NCI-H1930 (cell line): Measurements from ENCODE around the gene TBC1D10A.

Source experiments
- DNase-seq, 2 experiments: peaks; one replicate each; lab custom pipeline; 2025; lab: John Stamatoyannopoulos, UW

The TBC1D10A gene

DNA sequence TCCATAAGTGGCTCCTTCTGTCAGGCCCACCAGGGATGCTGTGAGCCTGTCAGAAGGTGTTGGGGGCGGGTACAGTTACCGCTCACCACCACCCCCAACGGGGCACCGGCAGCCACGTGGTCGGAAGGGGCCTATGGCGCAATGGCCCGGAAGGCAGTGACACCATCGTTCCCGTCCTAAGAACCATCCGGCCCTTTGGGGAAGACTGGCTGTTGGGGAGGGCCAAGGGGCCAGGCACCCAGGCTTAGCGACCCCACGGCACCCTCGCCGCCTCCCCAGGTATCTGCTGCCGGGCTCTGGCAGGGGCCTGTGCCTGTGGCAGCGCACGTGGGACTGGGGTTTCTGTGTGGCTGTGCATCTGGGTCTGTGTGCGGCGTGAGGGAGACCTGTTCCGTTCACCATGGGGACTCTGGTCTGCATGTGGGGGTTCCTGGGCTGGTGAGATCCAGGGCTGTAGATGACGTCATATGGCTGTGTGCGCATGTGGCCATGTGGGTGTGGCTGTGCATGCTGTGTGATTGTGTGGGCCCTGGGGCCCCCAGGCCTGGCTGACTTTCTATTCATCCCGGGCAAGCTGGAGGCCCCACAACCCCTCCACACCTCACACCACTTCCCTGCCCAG, 60.8 kb downstream of the TBC1D10A start:
- DNase-seq = no peak

DNA sequence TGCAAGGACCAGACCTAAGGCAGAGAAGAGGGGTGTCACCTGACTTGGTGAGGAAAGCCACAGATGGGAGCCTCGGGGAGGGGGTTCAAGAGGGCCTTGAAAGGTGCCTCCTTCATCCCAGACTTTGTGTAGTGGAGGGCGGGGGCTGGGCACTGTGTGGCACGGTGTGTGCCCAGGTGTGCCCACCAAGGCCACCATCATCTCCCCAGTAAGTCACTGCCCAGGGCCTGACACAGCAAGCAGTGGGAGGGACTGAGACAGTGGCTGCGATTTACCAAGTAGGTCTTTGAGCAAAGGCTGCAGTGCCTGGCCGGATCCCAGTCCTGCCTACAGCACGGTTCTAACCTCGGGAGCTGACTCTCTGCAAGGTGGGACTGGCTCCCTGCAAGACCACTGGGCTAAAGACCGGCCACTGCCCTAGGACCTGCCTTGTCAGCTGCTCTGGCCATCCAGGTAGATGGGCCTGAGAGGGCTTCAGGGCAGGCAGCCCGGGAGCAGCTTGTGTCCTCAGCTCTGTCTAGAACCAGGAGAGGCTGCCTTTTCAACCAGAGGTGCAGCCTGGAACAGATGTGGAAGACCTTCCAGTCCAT, 61.5 kb downstream of the TBC1D10A start:
- DNase-seq = no peak

DNA sequence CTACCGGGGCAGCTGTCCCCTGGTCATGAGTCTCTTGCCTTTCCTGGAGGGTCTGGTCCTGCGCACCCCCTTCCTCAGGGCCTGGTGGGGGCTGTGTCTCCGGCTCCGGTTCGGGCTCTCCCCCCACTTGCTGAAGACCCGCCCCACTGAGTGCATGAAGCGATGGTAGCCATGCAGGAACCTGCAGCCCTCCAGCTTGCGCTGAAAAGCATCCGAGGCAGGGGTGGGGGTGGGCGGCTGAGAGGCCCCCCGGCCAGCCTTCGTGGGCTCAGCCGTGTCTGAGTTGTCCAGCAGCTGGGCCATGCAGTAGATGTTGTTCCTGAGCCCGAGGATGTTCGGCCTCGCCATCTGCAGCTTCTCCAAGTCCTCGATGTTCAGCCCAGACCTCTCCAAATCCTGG, 62.9 kb downstream of the TBC1D10A start:
- no peak for DNase-seq

DNA sequence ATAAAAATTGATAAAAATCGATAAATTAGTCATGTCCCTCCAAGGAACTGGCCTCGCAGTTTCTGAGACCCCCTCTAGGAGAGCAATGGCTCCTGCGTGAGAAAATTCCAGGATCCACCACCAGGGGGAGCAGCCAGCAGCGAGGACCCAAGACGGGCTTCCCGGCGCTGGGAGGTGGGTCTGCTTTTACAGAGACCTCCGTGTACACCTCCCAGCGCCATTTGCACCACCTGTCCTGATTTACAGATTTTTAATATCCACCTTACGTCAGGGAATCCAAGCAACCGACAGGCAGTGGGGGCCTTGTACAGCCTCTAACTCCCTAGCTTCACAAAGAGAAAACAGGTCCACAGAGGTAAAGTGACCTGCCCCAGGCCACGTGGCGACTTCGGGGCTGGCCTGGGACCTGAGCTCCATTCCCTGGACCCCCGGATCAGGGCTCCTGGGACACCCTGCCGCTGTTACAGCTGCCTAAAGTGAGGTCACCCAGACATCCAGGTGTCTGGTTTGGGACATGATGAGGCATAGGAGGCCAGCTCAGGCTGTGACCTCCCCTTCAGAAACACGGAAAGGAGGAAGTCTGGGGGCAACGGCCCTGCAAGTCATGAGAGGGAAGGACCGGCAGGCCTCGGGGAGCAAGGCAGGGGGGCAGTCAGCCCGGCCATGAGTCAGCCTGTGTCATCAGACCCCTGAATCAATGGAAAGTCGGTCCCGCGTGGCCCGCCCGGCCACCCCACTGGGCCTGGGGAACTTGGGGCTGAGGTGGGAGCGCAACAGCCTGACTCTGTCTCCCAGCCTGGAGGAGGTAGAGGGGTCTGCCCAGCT, 63.6 kb downstream of the TBC1D10A start:
- DNase-seq = peak in 1 of 2 experiments; percentile 62

DNA sequence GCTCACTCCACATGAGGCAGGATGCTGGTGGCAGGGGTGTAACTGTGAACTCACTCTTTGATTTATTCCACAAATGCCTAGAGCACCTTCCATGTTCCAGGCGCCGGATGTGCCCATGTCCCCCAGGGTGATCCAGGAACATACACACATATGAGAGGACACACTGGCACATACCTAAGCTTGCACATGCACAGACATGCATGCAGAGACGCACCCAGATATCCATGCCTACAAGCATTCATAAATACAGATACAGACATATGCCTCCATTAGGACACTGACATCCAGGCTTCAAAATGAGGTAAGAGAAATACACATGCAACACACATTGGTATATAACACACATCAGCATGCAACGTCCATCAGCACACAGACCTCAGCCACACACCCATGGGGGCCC, 64.6 kb downstream of the TBC1D10A start:
- no peak for DNase-seq

DNA sequence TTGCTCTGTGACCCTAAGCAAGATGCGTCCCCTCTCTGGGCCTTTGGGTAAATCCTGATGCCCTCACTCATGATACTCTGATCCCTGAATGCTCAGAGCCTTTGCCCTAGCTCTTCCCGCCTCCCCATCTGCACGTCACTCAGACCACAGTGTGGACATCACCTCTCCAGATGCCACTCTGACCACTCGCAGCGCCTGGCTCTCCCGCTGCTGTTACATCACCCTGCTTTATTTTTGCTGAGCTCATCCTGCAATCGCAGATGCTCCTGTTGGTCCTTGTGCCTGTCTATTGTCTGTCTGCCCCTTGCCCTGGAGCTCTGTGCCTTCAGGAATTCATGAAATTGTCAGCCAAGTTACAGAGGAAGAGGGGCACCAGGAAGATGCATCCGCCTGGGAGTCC, 65.6 kb downstream of the TBC1D10A start:
- no peak for DNase-seq

DNA sequence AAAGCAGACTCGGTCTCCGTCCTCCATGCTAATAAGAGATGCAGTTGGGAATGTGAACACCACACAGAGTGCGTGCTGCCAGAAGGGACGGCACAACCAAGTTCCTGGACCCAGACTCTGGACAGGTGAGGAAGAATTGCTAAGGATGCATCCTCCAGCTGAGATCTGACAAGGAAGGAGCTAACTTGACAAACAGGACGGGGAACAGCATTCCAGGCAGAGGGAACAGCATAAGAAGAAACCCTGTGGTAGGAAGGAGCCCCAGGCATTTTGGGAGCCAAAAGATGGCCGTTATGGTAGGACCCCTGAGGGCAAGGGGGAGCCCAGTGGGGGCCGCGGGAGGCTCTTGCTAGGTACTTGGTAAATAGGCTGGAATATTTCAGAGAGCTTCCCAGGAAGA, 66.1 kb downstream of the TBC1D10A start:
- DNase-seq = no peak

DNA sequence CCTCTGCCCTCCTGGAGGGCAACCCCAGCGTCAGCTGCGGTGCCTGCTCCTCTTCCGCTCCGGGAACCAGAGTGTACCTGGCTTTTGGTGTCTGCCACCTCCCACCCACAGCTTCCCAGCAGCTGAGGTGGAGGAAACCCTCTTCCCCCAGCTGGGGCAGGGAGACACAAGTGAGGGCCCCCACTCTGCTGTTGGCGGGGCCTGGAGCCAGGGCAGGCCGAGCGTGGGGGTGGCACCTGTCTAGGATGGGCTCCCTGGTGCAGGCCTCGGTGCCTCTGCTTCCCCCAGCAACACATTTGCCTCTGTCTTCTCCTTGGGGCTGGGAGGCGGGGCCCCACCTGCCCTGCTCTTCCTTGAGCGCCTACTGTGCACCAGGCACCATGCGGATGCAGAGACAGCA, 66.5 kb downstream of the TBC1D10A start:
- DNase-seq = no peak

DNA sequence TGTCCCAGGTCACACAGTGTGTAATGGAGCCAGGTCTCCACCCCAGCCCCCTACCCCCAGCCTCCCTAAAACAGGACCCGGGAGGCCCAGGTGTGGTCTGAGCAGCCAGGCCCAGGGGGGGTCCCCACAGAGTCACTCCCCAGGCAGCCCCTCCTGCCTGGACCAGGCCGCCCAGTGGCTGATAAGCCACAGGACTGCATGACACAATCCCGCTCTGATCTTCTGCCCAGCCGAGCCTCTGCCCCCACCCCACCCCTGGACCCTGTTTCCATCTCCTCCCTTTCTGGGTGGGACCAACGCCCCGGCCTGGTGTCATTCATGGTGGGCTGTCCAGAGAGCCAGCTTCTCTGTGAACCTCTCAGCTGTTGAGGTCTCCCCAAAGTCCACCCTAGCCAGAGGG, 72.4 kb downstream of the TBC1D10A start:
- DNase-seq = no peak

DNA sequence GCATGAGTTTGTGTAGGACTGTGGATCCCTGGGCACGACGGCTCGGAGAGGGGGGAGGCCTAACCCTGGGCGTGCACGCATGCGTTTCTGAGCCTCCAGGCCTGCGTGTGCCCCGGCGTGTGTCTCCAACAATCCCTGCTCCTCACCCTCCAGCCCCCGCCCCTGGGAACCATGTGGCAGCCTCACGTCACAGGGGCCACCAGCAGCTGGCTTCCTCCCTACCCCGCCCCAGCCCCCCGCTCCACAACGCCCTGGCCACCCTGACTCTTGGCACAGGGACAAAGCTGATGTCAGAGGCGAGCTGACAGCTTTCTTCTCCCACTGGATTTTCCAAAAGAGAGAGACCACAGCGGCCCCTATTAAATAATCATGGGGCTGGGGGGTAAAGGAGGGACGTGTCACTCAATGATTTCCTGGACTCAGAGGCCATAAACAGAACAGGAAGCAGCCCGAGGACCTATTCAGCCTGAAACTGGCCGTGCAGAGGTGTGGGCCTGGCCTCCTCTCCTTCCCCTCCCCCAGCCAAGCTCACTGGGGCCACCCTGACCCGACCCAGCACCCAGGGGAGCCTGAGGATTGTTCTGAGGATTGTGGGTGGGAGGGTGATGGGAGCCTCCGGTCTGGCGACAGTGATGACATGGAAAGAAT, 73.4 kb downstream of the TBC1D10A start:
- no peak for DNase-seq

DNA sequence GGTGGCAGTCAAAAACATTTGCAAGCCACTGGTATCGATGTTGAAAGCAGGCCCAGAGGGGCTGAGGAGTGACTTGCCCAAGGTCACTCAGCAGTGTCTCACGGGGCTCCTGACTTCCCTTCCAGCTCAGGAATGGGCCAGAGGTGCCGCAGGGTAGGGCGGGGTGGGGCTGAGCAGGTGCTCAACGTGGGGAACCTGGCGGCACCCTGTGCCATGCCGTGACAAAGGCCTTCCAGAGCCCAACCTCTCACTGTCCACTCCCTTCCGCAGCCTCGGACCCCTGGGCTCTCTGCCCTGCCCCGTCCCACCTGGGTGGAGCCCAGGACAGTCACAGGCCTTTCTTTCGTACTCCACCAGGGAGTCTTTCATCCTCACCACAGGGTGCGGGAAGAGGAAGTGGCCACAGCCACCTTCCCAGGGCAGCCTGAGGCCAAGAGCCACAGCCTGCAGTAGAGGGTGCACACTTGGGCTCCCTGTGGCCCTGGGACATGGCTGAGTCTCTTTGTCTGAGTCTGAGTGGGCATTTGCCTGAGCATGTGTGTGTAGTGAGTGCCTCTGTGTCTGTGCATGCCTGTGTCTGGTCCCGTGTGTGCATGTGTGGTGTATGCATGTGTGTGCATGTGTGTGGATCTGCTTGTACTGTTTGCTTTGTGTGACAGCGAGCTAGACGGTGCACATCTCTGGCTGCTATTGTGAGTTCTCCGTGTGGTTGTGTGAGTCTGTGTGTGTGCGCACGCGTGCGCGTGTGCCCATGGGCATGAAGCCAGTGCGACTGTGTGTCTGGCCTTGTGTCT, 74.1 kb downstream of the TBC1D10A start:
- DNase-seq = no peak

DNA sequence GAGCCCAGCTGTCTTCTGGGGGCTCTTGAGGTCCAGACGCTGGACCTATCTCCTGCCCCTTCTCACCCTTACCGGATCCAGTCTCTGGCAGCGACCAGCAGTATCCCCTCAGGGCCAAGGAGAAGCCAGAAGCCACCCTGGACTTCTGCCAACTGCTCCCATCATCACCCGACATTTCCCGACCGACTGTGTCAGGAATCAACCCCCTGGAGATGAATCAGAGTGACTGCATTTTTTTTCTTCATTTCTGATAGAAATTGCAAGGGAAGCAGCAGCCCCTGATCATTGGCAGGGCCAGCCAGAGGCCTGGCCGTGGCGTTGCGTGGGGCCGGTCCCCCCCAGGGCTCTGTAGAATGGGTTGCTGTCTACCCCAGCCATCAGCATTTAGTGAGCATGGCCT, 75.0 kb downstream of the TBC1D10A start:
- no peak for DNase-seq

DNA sequence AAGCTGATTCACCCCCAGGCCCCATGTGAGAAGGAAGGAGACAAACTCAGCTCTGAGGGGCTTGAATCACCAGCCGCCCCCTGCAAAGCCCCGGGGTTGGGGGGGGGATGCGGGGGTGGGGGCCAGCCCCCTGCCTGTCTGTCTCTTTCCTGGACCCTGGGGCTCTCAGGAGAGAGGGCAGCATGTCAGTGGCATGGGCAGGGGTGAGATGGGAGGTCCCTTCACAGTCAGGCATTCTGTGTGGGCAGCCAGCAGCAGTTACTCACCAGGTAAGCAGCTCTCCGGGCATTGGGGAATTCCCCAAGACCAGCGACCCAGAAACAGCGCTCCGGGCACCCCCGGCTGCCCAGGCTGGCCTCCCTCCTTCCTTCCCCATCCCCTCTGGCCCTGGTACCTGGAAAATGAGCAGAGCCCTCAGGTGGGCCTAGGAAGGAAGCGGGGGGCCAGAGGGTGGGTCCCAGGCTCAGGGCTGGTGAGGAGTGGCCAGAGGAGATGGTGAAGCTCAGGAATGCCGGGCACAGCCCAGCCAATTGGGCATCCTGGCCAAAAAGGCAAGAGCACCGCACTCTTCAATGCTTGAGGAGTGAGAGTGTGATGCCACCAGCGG, 76.0 kb downstream of the TBC1D10A start:
- no peak for DNase-seq

DNA sequence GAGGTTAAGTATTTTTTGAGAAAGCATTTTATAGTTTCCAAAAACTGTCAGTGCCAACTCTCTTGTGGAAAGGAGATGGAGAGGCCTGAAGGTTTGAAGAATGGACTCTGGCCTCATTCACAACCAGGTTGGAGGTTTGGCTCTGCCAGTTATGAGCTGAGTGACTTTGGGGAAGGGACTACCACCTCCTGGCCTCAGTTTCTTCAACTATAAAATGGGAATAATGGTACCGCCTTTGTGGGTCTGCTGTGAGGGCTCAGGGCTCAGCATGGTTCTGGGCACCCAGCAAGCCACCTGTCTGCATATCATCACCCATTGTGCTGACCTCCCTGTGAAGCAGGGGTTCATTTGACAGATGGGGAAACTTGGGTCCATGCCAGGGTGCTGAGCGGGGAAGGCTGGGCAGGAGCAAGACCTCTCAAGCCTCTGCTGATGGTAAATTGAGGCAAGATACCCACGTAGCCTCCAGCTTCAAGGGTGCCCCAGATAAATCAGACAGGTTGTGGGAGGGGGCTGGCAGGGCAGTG, 76.6 kb downstream of the TBC1D10A start:
- DNase-seq = no peak

DNA sequence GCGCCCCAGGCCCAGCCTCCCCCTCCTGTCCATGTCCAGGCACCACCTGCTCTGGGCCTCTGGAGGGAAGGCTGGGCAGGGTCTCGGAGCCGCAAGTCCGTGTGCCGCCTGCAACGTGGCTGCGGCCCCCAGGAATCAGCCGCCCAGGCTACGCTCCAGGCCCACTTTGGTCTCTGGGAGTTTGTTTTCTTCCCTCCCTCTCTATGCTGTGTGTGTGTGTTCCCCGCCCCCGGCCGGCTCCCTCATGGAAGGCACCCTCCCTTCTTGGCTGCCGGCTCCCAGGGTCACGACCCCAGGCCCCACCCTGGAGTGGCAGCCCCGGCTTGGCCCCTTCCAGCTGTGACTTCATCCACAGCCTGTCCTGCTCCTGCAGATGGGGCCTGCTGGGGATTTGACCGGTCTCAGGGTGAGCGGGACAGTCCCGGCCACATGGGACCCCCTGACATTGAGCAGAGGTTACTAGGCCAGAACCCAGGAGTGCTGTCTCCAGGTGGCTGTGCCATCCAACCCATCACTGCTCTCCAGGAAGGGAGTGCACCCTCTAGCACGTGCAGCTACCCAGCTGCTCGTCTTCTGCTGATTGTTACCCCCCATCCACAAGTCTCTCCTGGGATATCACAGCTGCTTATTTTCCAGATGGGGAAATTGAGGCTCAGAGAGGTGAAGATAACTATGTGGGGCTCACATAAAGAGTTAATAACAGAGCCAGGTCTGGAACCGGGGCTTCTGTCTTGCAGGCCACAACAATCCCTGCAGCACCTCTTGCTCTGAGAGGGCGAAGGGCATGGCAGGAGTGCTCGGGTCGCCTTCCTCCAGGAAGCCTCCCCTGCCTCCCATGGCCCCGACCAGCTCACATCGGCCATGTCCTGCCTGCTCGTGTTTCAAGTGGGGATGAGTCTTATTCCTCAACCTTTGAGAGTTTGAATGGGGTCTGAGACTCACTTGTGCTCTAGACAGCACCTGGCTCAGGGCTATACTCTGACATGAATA, 77.4 kb downstream of the TBC1D10A start:
- no peak for DNase-seq

DNA sequence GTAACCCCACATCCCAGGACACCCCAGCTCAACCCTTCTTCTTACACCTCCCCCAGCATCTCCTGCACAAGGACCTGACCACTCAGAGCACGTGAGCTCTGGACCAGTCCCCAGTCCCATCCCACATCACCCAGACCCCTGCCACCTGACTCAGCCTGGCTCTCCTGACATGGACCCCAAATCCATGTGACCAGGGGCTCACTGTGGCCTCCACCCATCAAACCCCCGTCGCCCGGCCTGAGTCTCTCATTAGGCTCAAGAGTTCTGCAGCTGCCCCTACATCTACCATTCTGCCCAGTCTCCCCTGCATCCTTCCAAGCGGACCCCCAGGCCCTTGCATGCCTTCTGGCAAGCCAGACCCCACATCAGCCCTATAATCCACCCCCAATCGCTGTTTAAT, 78.3 kb downstream of the TBC1D10A start:
- DNase-seq = no peak

DNA sequence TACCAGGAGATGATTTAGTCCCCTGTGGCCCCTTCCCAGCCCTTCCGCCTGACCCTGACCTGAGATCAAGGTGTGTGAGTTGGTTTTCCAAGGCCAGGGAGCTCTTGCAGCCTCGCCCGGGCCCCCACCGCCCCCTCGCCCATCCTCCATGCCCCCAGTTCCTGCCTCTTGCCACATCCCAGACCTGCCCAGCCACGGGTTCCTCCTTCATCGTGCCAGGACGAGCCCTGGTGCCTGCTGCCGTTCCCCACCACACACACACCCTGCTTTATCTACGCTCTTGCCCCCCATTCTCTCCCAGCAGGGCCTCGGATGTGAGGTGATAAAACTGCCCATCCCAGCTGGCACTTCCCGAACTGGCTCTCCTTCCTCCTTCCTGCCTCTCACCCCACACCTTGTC, 78.8 kb downstream of the TBC1D10A start:
- DNase-seq = no peak

DNA sequence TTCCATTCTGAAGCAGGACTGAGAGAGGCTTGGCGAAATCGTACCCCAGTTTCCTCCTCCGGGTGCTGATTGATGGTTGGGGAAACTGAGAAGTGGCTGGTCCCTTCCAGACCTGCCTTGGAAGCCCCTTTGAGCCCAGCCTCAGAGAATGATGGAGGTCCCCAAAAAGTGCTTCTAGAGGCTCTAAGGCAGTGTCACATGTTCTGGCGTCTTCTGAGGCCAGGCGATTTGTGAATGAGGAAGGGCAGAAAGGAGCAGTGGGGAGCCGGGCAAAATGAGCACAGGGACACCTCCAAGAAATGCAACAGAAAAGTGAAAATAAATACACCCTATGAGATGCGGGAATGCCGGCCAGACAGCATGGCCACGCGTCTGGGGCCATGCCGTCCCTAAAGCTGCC, 79.2 kb downstream of the TBC1D10A start:
- no peak for DNase-seq

DNA sequence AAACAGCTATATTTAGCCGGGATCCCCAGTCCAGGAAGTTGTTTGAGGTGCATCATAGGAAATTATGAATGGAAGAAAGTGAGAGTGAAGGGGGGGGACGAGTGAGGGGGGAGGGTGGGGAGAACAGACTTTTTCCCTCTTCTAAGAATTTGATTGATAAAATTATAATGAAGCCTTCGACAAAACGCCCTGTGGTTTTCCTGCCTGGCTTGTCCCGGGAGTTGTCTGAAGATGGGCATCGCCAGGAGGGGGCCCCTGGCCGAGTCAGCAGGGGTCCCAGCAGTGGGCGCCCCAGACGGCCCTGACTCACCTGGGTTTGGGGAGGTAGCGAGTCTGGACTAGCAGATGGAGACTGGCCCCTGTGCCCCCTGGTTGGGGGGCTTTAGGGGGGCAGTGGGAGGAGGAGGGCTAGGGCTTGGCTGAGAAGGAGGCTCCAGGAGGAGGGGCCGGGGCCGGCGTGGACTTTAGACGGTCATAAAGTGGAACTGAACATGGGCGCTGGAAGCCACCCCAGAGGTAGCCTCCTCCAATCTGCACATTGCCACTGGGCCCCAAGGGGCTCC, 79.8 kb downstream of the TBC1D10A start:
- DNase-seq = no peak
